Activated B cell treated with CpG ODN at 0.5 μM for 24 hours (primary cell): ENCODE measurements around the gene ZNF530. TPM values are rescaled to one million over a fixed set of nuclear protein-coding genes. Genes with fewer than 3 reads are reported as not detected.
A peak's percentile ranks its signal among the peaks of the same experiment; 100 is the strongest.

ENCODE experiments used
- ATAC-seq: fragments of 200-7000 bp; cut with Tn5 transposase; one replicate; pipeline ENCODE4 v1.10.0; 2021; ENCODE audit warnings: low read depth, mild to moderate bottlenecking, moderate library complexity
- CTCF ChIA-PET: fragments of 350-600 bp; sonication (Branson Sonifier 250); formaldehyde crosslinking; loops from one replicate; lab custom pipeline; 2021; ENCODE audit warnings: antibody characterized with exemption; lab: Charles Lee
- POLR2A ChIA-PET: fragments of 350-600 bp; sonication (Branson Sonifier 250); formaldehyde crosslinking; loops from one replicate; lab custom pipeline; 2021; ENCODE audit warnings: antibody characterized with exemption; lab: Charles Lee
- DNase-seq: peaks from one replicate; pipeline ENCODE4 v3.0.0; 2022
- H3K27ac Mint-ChIP-seq: one replicate; pipeline ENCODE4 v1.8.0; 2020; ENCODE audit warnings: mixed read lengths
- H3K27me3 Mint-ChIP-seq: one replicate; pipeline ENCODE4 v1.8.0; 2021; ENCODE audit warnings: mixed read lengths
- H3K36me3 Mint-ChIP-seq: one replicate; pipeline ENCODE4 v1.8.0; 2021; ENCODE audit warnings: low read depth, mixed read lengths
- H3K4me1 Mint-ChIP-seq: one replicate; pipeline ENCODE4 v1.8.0; 2021; ENCODE audit warnings: mixed read lengths
- H3K4me3 Mint-ChIP-seq: one replicate; pipeline ENCODE4 v1.8.0; 2020; ENCODE audit warnings: mild to moderate bottlenecking, mixed read lengths
- H3K9me3 Mint-ChIP-seq: one replicate; pipeline ENCODE4 v1.8.0; 2020; ENCODE audit warnings: mixed read lengths
- CTCF ChIP-seq: fragments of 200-600 bp; IDR thresholded peaks from one replicate; pipeline ENCODE4 v1.8.0; 2022; ENCODE audit warnings: antibody characterized with exemption, mild to moderate bottlenecking
- intact Hi-C: fragments of 100-400 bp; cut with micrococcal nuclease; formaldehyde crosslinking; loops from one replicate; pipeline ENCODE4 v1.15.1; 2024
- total RNA-seq: library from RNA; stranded (reverse); gene quantifications from 2 replicates; pipeline ENCODE4 v1.2.3, GENCODE V29; 2022

ZNF530 gene
- total RNA-seq, 1 donor from 2014 or later: 7.9 TPM

- intact Hi-C loops: loop anchor here (1.0 to 5.0 kb wide), 5 partner anchors 16 to 364 kb away; partner anchors contain the start of genes ZNF134, ZNF256, ZNF530 and ZNF548
- Mint-ChIP-seq H3K4me3 (peak within 1 kb of the TSS; percentile 91), H3K36me3 (peaks cover 38% of the 10 kb centered on the region), H3K4me1 (peaks cover 27% of the 10 kb centered on the region), H3K9me3 (peaks cover 31% of the 10 kb centered on the region), H3K27me3 (no peaks in the 10 kb centered on the region), H3K27ac (peak within 1 kb of the TSS; percentile 87)
- ATAC-seq (peak; percentile 88), DNase-seq (peak; percentile 75)
- ChIA-PET POLR2A (interaction anchor here (0.8 to 1.7 kb wide), 9 partner anchors 25 to 599 kb away, joined by 3 to 5 read pairs (median 3); partner anchors contain the start of genes ZNF134, ZNF211, ZNF274 and ZNF329), CTCF (no interaction called here)
- TF ChIP-seq CTCF: no peak
Measured at GRCh38 chr19:57583521-57584416, 15.9 kb upstream of the ZNF530 start, which contains the start of gene ZIK1. Gene ZIK1 (plus strand): TSS chr19:57584145. CDS start chr19:57584357, 212 bp downstream.

- peaks cover 23% of the 10 kb centered on the region for H3K4me1 Mint-ChIP-seq
- H3K9me3 Mint-ChIP-seq: peaks cover 45% of the 10 kb centered on the region
- ChIA-PET CTCF (no interaction called here), POLR2A (no interaction called here)
- peaks cover 74% of the 10 kb centered on the region for H3K36me3 Mint-ChIP-seq
- ATAC-seq (no peak), DNase-seq (no peak)
- TF ChIP-seq CTCF: no peak
- H3K27ac Mint-ChIP-seq: no peak overlapping the region
- H3K4me3 Mint-ChIP-seq: no peak overlapping the region
- H3K27me3 Mint-ChIP-seq: no peaks in the 10 kb centered on the region
- intact Hi-C loops: no loop called here
Measured at GRCh38 chr19:57587529-57587928, 12.2 kb upstream of the ZNF530 start.

GRCh38 chr19:57599377-57599760 lies 316 bp upstream of the ZNF530 start:
- Mint-ChIP-seq H3K9me3 (peaks cover 24% of the 10 kb centered on the region), H3K27ac (peak overlapping the region; percentile 84), H3K27me3 (peaks cover 4% of the 10 kb centered on the region), H3K4me1 (peaks cover 19% of the 10 kb centered on the region), H3K4me3 (peak overlapping the region; percentile 90), H3K36me3 (peaks cover 20% of the 10 kb centered on the region)
- no peak for TF ChIP-seq CTCF
- POLR2A ChIA-PET: interaction anchor here (0.7 to 1.1 kb wide), 2 partner anchors 13 to 14 kb away, joined by 3 read pairs; partner anchors contain the start of gene ZNF134
- CTCF ChIA-PET: no interaction called here
- ATAC-seq (peak; percentile 25), DNase-seq (no peak)
- intact Hi-C loops: loop anchor here (1.0 kb wide), 5 partner anchors 15 to 40 kb away; partner anchors contain the start of genes ZIK1, ZNF134, ZNF211 and ZNF550

GRCh38 chr19:57606931-57607330 lies 7.2 kb downstream of the ZNF530 start:
- Mint-ChIP-seq H3K27ac (no peak overlapping the region), H3K36me3 (peaks cover 51% of the 10 kb centered on the region), H3K9me3 (peaks cover 23% of the 10 kb centered on the region), H3K4me1 (no peaks in the 10 kb centered on the region), H3K4me3 (no peak overlapping the region), H3K27me3 (no peaks in the 10 kb centered on the region)
- intact Hi-C loops: no loop called here
- POLR2A ChIA-PET: no interaction called here
- TF ChIP-seq CTCF: no peak
- CTCF ChIA-PET: no interaction called here
- ATAC-seq: no peak
- DNase-seq: no peak

- DNase-seq (no peak), ATAC-seq (no peak)
- intact Hi-C loops: no loop called here
- Mint-ChIP-seq H3K9me3 (peaks cover 18% of the 10 kb centered on the region), H3K4me1 (peaks cover 22% of the 10 kb centered on the region), H3K27ac (no peak overlapping the region), H3K4me3 (no peak overlapping the region), H3K27me3 (no peaks in the 10 kb centered on the region), H3K36me3 (peaks cover 38% of the 10 kb centered on the region)
- ChIA-PET POLR2A (no interaction called here), CTCF (no interaction called here)
- no peak for TF ChIP-seq CTCF
Measured at GRCh38 chr19:57611113-57611512, 11.4 kb downstream of the ZNF530 start.
